Fibroblast of skin of abdomen (primary cell): ENCODE data around the gene SLC25A38. TPM values are rescaled to one million over a fixed set of nuclear protein-coding genes. Genes with fewer than 3 reads are reported as not detected.
"Not testable (repeated sequence)": the region's sequence is repeated elsewhere in the genome, so short reads cannot be mapped to it uniquely, and the experiment has no call there.

ENCODE experiments used
- DNase-seq: peaks from one replicate; pipeline ENCODE4 v3.0.0-alpha.2; 2013
- polyA plus RNA-seq, 2 experiments: library from polyadenylated mRNA; unstranded; fragments of 120-200 nt; gene quantifications; one replicate each; pipeline ENCODE4 v1.2.1, GENCODE V29; 2013; ENCODE audit not compliant: insufficient read length in 2 of 2

SLC25A38 gene
- 23.7 TPM for polyA plus RNA-seq (2013, experiment 1 of 2; ENCODE audit: insufficient read length)
- 26.4 TPM for polyA plus RNA-seq (2013, experiment 2 of 2; ENCODE audit: insufficient read length)

- peak; percentile 82 for DNase-seq
Observed at GRCh38 chr3:39383045-39383880, at the start of gene SLC25A38. Gene SLC25A38 (plus strand): TSS chr3:39383370. CDS start chr3:39383725, 355 bp downstream.

GRCh38 chr3:39333607-39334006, 49.6 kb upstream of the SLC25A38 start:
- no peak for DNase-seq

GRCh38 chr3:39334205-39334604, 49.0 kb upstream of the SLC25A38 start:
- DNase-seq = no peak

- no peak for DNase-seq
Observed at GRCh38 chr3:39338201-39338600, 45.0 kb upstream of the SLC25A38 start.

- DNase-seq = no peak
Observed at GRCh38 chr3:39339086-39339485, 44.1 kb upstream of the SLC25A38 start.

- no peak for DNase-seq
Observed at GRCh38 chr3:39343076-39343717, 40.0 kb upstream of the SLC25A38 start.

- no peak for DNase-seq
Observed at GRCh38 chr3:39343760-39344159, 39.4 kb upstream of the SLC25A38 start.

- no peak for DNase-seq
Observed at GRCh38 chr3:39344746-39345344, 38.3 kb upstream of the SLC25A38 start.

- no peak for DNase-seq
Observed at GRCh38 chr3:39346785-39347585, 36.2 kb upstream of the SLC25A38 start.

- DNase-seq = no peak
Observed at GRCh38 chr3:39347586-39347876, 35.6 kb upstream of the SLC25A38 start.

GRCh38 chr3:39349080-39349479, 34.1 kb upstream of the SLC25A38 start:
- no peak for DNase-seq

- DNase-seq = no peak
Observed at GRCh38 chr3:39350714-39351113, 32.5 kb upstream of the SLC25A38 start.

GRCh38 chr3:39351134-39351533, 32.0 kb upstream of the SLC25A38 start:
- DNase-seq = not testable (repeated sequence)

GRCh38 chr3:39353168-39353927, 29.8 kb upstream of the SLC25A38 start:
- DNase-seq = not testable (repeated sequence)

GRCh38 chr3:39358333-39358732, 24.8 kb upstream of the SLC25A38 start:
- DNase-seq = no peak

GRCh38 chr3:39361252-39361927, 21.8 kb upstream of the SLC25A38 start:
- DNase-seq = no peak

- DNase-seq = no peak
Observed at GRCh38 chr3:39362192-39362591, 21.0 kb upstream of the SLC25A38 start.

- no peak for DNase-seq
Observed at GRCh38 chr3:39362812-39363211, 20.4 kb upstream of the SLC25A38 start.

- not testable (repeated sequence) for DNase-seq
Observed at GRCh38 chr3:39370450-39370849, 12.7 kb upstream of the SLC25A38 start.

GRCh38 chr3:39372833-39373232, 10.3 kb upstream of the SLC25A38 start:
- no peak for DNase-seq

- DNase-seq = no peak
Observed at GRCh38 chr3:39376959-39377634, 6.1 kb upstream of the SLC25A38 start.
